Vagina (tissue), 2 donors: ENCODE results near the gene OLFML2A.

Source experiments
- POLR2A ChIP-seq, 2 donors: fragments of 450-650 bp; IDR thresholded peaks; one replicate each; pipeline ENCODE4 v1.6.1; 2017; ENCODE audit warnings: antibody characterized with exemption in 2 of 2, mild to moderate bottlenecking in 2 of 2, moderate library complexity in 2 of 2
- POLR2AphosphoS5 ChIP-seq, 2 donors: sonication (generic); formaldehyde crosslinking; IDR thresholded peaks; one replicate each; pipeline ENCODE4 v1.9.0; 2017; ENCODE audit warnings: antibody characterized with exemption in 2 of 2, mild to moderate bottlenecking in 2 of 2, low read depth in 1 of 2; ENCODE audit not compliant: insufficient read depth in 1 of 2
- TF ChIP-seq, protein P1 (sequence below), 3 experiments: fragments of 450-650 bp in 2 of 3; fragments of 200-600 bp in 1 of 3; sonication (generic) in 1 of 3; IDR thresholded peaks; one replicate each; pipeline ENCODE4 v1.5.1; 2017 to 2019; ENCODE audit warnings: antibody characterized with exemption in 3 of 3, mild to moderate bottlenecking in 2 of 3, moderate library complexity in 2 of 3

DNA sequence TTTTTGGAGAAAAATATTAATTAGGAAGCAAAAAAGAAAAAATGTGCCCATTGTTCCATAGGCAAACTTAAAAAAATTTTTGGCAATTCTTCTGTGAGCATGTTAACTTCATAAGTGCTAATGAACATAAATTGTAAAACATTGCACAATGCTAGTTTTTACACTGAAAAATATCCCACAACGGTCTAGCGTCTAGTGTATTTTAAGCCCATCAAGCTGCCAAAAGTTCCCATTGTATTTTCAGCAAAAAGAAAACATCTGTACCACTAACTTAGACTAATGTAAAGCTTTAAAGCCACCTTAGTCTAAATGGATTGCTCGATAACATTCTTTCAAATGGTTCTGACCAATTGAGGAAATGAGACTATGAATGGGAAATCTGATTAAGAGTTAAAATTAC, 8.6 kb upstream of the OLFML2A start:
- TF ChIP-seq, protein P1, sequence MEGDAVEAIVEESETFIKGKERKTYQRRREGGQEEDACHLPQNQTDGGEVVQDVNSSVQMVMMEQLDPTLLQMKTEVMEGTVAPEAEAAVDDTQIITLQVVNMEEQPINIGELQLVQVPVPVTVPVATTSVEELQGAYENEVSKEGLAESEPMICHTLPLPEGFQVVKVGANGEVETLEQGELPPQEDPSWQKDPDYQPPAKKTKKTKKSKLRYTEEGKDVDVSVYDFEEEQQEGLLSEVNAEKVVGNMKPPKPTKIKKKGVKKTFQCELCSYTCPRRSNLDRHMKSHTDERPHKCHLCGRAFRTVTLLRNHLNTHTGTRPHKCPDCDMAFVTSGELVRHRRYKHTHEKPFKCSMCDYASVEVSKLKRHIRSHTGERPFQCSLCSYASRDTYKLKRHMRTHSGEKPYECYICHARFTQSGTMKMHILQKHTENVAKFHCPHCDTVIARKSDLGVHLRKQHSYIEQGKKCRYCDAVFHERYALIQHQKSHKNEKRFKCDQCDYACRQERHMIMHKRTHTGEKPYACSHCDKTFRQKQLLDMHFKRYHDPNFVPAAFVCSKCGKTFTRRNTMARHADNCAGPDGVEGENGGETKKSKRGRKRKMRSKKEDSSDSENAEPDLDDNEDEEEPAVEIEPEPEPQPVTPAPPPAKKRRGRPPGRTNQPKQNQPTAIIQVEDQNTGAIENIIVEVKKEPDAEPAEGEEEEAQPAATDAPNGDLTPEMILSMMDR (IDR thresholded peaks at IDR 0.05) = no peak
- no peak for TF ChIP-seq POLR2A (IDR thresholded peaks at IDR 0.05)
- no peak for TF ChIP-seq POLR2AphosphoS5 (IDR thresholded peaks at IDR 0.05; ENCODE audit: insufficient read depth in 1 of 2, low read depth in 1 of 2)
